ENCODE measurements around the gene SPAG16.

GRCh38 chr2:213279116-213279620 lies 5.1 kb upstream of the SPAG16 start:
- TF ChIP-seq CTCF (IDR thresholded peaks at IDR 0.05) = no peak
- TF ChIP-seq ZFX (IDR thresholded peaks at IDR 0.05; ENCODE audit: borderline replicate concordance) = no peak

Data from 22Rv1 (cell line).